ENCODE data around the gene EEF2K.

The EEF2K gene

GRCh38 chr16:22336581-22336980 lies 130.5 kb downstream of the EEF2K start:
- DNase-seq (ENCODE audit: low read depth), result no peak

DNA sequence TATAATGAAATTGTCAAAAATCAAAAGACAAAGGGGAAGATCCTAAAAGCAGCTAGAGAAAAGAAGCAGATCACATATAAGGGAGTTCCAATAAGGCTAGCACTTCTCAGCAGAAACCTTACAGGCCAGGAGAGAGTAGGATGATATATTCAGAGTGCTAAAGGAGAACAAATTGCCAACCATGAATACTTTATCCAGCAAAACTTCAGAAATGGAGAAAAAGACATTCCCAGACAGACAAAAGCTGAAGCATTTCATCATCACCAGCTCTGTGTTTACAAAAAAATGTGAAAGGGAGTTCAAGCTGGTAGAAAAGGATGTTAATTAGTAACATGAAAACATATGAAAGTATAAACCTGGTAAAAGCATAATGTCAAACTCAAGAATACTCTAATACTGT lies 131.0 kb downstream of the EEF2K start:
- no peak for DNase-seq (ENCODE audit: low read depth)

GRCh38 chr16:22337849-22338635 lies 132.0 kb downstream of the EEF2K start:
- DNase-seq (ENCODE audit: low read depth), result no peak

Measured in activated T-cell treated with anti-CD3 and anti-CD28 coated beads for 1 hour (primary cell).